IMR-90 (cell line): ENCODE results near the gene NLGN2. TPM values are rescaled to one million over a fixed set of nuclear protein-coding genes. Genes with fewer than 3 reads are reported as not detected.

Experiments used
- ATAC-seq: fragments of 200-7000 bp; cut with Tn5 transposase; 2 replicates; pipeline ENCODE4 v1.9.1; 2020; ENCODE audit warnings: low read depth, mild to moderate bottlenecking, moderate library complexity
- BruUV-seq: library from RNA; stranded (reverse); fragments of 400-500 nt; replicated peaks from 2 replicates; lab custom pipeline; 2021; lab: Mats Ljungman, UMichigan
- CTCF ChIA-PET: fragments of 300-600 bp; formaldehyde crosslinking; extraction: SDS; loops from one replicate; lab custom pipeline; 2021; ENCODE audit warnings: antibody characterized with exemption; lab: Yijun Ruan, JAX
- POLR2A ChIA-PET: fragments of 300-600 bp; sonication (Branson Sonifier 250); formaldehyde crosslinking; loops from one replicate; lab custom pipeline; 2022; ENCODE audit warnings: antibody characterized with exemption; ENCODE audit not compliant: unreplicated experiment; lab: Charles Lee
- DNase-seq: peaks from one replicate; pipeline ENCODE4 v3.0.0; 2013
- H2AFZ ChIP-seq: replicated peaks from 2 replicates; pipeline ENCODE3; 2013; ENCODE audit warnings: low read length, mild to moderate bottlenecking; ENCODE audit not compliant: poor library complexity
- H2AK5ac ChIP-seq: 2 replicates; pipeline ENCODE4 v1.6.1; 2013; ENCODE audit warnings: low read depth, low read length, inconsistent platforms
- H2AK9ac ChIP-seq: replicated peaks from 2 replicates; pipeline ENCODE3; 2013; ENCODE audit warnings: mild to moderate bottlenecking, low read depth, low read length, moderate library complexity; ENCODE audit not compliant: poor library complexity
- H2BK120ac ChIP-seq: 2 replicates; pipeline ENCODE4 v1.6.1; 2013; ENCODE audit warnings: low read depth, low read length, inconsistent platforms
- H2BK15ac ChIP-seq: 3 replicates; pipeline ENCODE4 v1.6.1; 2013; ENCODE audit warnings: low read depth, low read length, inconsistent platforms
- H2BK20ac ChIP-seq: 2 replicates; pipeline ENCODE4 v1.6.1; 2013; ENCODE audit warnings: low read depth, mild to moderate bottlenecking, inconsistent platforms, low read length, moderate library complexity
- H2BK5ac ChIP-seq: 2 replicates; pipeline ENCODE4 v1.6.1; 2013; ENCODE audit warnings: mild to moderate bottlenecking, low read depth, low read length, inconsistent platforms; ENCODE audit not compliant: poor library complexity, severe bottlenecking
- H3K14ac ChIP-seq: replicated peaks from 2 replicates; pipeline ENCODE4 v1.6.1; 2013; ENCODE audit warnings: low read depth, low read length, inconsistent platforms
- H3K18ac ChIP-seq: 2 replicates; pipeline ENCODE4 v1.6.1; 2013; ENCODE audit warnings: low read depth, low read length, control low read depth
- H3K23ac ChIP-seq: 2 replicates; pipeline ENCODE4 v1.6.1; 2013; ENCODE audit warnings: low read depth, low read length, inconsistent platforms
- H3K27ac ChIP-seq: 2 replicates; pipeline ENCODE4 v1.5.1; 2013; ENCODE audit warnings: mild to moderate bottlenecking, control low read depth, low read length; ENCODE audit not compliant: insufficient read depth
- H3K27me3 ChIP-seq: 2 replicates; pipeline ENCODE4 v1.6.1; 2013; ENCODE audit warnings: low read length; ENCODE audit not compliant: control insufficient read depth, insufficient read depth
- H3K36me3 ChIP-seq: 2 replicates; pipeline ENCODE4 v1.6.1; 2013; ENCODE audit warnings: low read length, mixed read lengths; ENCODE audit not compliant: control insufficient read depth, insufficient read depth
- H3K4ac ChIP-seq: 2 replicates; pipeline ENCODE4 v1.6.1; 2013; ENCODE audit warnings: low read depth, low read length, inconsistent platforms
- H3K4me1 ChIP-seq: 2 replicates; pipeline ENCODE4 v1.6.1; 2013; ENCODE audit warnings: low read length, mixed read lengths; ENCODE audit not compliant: control insufficient read depth, insufficient read depth
- H3K4me2 ChIP-seq: 2 replicates; pipeline ENCODE4 v1.6.1; 2013; ENCODE audit warnings: low read depth, mild to moderate bottlenecking, control low read depth, low read length, moderate library complexity
- H3K4me3 ChIP-seq: 2 replicates; pipeline ENCODE4 v1.5.1; 2013; ENCODE audit warnings: low read depth, mild to moderate bottlenecking, control low read depth, low read length, moderate library complexity; ENCODE audit not compliant: insufficient read depth
- H3K56ac ChIP-seq: 2 replicates; pipeline ENCODE4 v1.6.1; 2013; ENCODE audit warnings: low read length, inconsistent platforms; ENCODE audit not compliant: insufficient read depth; ENCODE audit errors: extremely low read depth
- H3K79me1 ChIP-seq, 2 experiments: 2 replicates each; pipeline ENCODE4 v1.6.1; 2013; ENCODE audit warnings: low read length in 2 of 2, inconsistent platforms in 1 of 2, low read depth in 1 of 2
- H3K9ac ChIP-seq: 2 replicates; pipeline ENCODE4 v1.6.1; 2013; ENCODE audit warnings: low read depth, low read length, control low read depth
- H3K9me1 ChIP-seq: 2 replicates; pipeline ENCODE4 v1.6.1; 2013; ENCODE audit warnings: low read length, inconsistent platforms; ENCODE audit not compliant: insufficient read depth
- H3K9me3 ChIP-seq: 2 replicates; pipeline ENCODE4 v1.6.1; 2013; ENCODE audit warnings: low read length; ENCODE audit not compliant: control insufficient read depth, insufficient read depth
- H4K20me1 ChIP-seq: 2 replicates; pipeline ENCODE4 v1.6.1; 2013; ENCODE audit warnings: low read length, inconsistent platforms; ENCODE audit not compliant: insufficient read depth
- H4K5ac ChIP-seq: 2 replicates; pipeline ENCODE4 v1.6.1; 2013; ENCODE audit warnings: mild to moderate bottlenecking, low read depth, low read length, control low read depth
- H4K8ac ChIP-seq, 2 experiments: 2 replicates each; pipeline ENCODE4 v1.6.1; 2013; ENCODE audit warnings: low read depth in 2 of 2, low read length in 2 of 2, control low read depth in 1 of 2, inconsistent platforms in 1 of 2
- H4K91ac ChIP-seq: 2 replicates; pipeline ENCODE4 v1.6.1; 2013; ENCODE audit warnings: low read depth, low read length, inconsistent platforms; ENCODE audit not compliant: insufficient read depth
- USF2 ChIP-seq: fragments of 150-350 bp; IDR thresholded peaks from 2 replicates; pipeline ENCODE4 v1.6.1; 2017; ENCODE audit warnings: mild to moderate bottlenecking, antibody characterized with exemption, low read length, low read depth
- WGBS, 2 experiments: methylation state at CpG; one replicate each; pipeline versions ENCODE4 v1.1.5 to v1.1.7; 2013; ENCODE audit warnings: missing lambda C conversion rate in 2 of 2; ENCODE audit not compliant: insufficient read length in 1 of 2; ENCODE audit errors: extremely low coverage in 2 of 2; 5-methylcytosine and 5-hydroxymethylcytosine counted together
- dilution Hi-C: fragments of 300-500 bp; cut with HindIII; formaldehyde crosslinking; loops from one replicate; pipeline ENCODE4 v1.14.3; 2018; ENCODE audit warnings: low sequenced_read_pairs; ENCODE audit not compliant: unreplicated experiment
- in situ Hi-C: fragments of 300-500 bp; cut with MboI; formaldehyde crosslinking; loops from 3 replicates; pipeline ENCODE4 v1.14.3; 2019; ENCODE audit warnings: low sequenced_read_pairs, inconsistent platforms, mixed read lengths
- intact Hi-C: fragments of 100-400 bp; cut with micrococcal nuclease; formaldehyde crosslinking; loops from 2 replicates; pipeline ENCODE4 v1.10.0; 2022
- polyA plus RNA-seq, 3 experiments: library from polyadenylated mRNA; depleted of rRNA; stranded (reverse); fragments of >200 nt; gene quantifications; 2 replicates each; pipeline ENCODE4 v1.2.3, GENCODE V29; 2012; ENCODE audit warnings: low replicate concordance in 1 of 3
- total RNA-seq: library from RNA; depleted of rRNA; stranded (reverse); fragments of >200 nt; gene quantifications from 2 replicates; pipeline ENCODE4 v1.2.3, GENCODE V29; 2012

The NLGN2 gene
- total and polyA plus RNA-seq, 2 of the 4 experiments (the other 2 are of a cell fraction), result 1.8 to 38.1 TPM

GRCh38 chr17:7460850-7461660 lies 53.4 kb downstream of the NLGN2 start:
- BruUV-seq, result TSS peak; percentile 48
- Histone ChIP-seq H3K27ac (no peak overlapping the region), H3K23ac (no peak overlapping the region), H3K56ac (no peak overlapping the region), H2BK20ac (no peak overlapping the region), H3K79me1 (peaks cover 11 to 50% of the 10 kb centered on the region in 2 experiments; a peak in 2 of 4 replicates), H2BK120ac (no peak overlapping the region), H4K8ac (no peak overlapping the region), H3K4ac (no peak overlapping the region), H3K36me3 (peaks cover 35% of the 10 kb centered on the region), H3K9me1 (peaks cover 15% of the 10 kb centered on the region; the same call in 1 of the 2 replicates), H3K27me3 (no peaks in the 10 kb centered on the region), H3K14ac (no peak overlapping the region), H3K4me3 (no peak overlapping the region), H2BK5ac (no peak overlapping the region), H3K9me3 (no peaks in the 10 kb centered on the region), H4K5ac (no peak overlapping the region), H3K4me2 (no peak overlapping the region), H4K91ac (no peak overlapping the region), H4K20me1 (peaks cover 21% of the 10 kb centered on the region), H2AK9ac (no peak overlapping the region), H3K9ac (no peak overlapping the region), H2AK5ac (no peak overlapping the region), H3K18ac (no peak overlapping the region), H3K4me1 (no peaks in the 10 kb centered on the region), H2BK15ac (no peak overlapping the region), H2AFZ (no peak overlapping the region)
- DNase-seq (no peak), ATAC-seq (no peak)
- TF ChIP-seq USF2, result no peak
- dilution Hi-C loops, result no loop called here
- CTCF ChIA-PET, result no interaction called here
- POLR2A ChIA-PET, result interaction anchor here (1.2 kb wide), 1 partner anchor 17 kb away, joined by 8 read pairs; no protein-coding TSS in a partner anchor
- in situ Hi-C loops, result no loop called here
- WGBS, 2 experiments, result 93% methylated on average over 3 of the region's 7 CpGs; no CpG with 5 or more reads in 1 of the 2 experiments
- intact Hi-C loops, result no loop called here
